Measurements from ENCODE around the gene SLC6A12. TPM values are rescaled to one million over a fixed set of nuclear protein-coding genes. Genes with fewer than 3 reads are reported as not detected.

The SLC6A12 gene
- total RNA-seq, 5 donors from 2014 or later (not counting 1 experiment from before 2014, with no cell fraction given) = 0.85 TPM; not detected in 4

GRCh38 chr12:215116-215515, 1.2 kb upstream of the SLC6A12 start:
- no peaks in the 10 kb centered on the region for H3K9me3 ChIP-seq
- H3K36me3 Mint-ChIP-seq = no peaks in the 10 kb centered on the region
- no peak overlapping the region for H3K4me3 ChIP-seq (ENCODE audit: control insufficient read depth in 1 of 2, extremely low read depth in 1 of 2, low read length in 1 of 2)
- 81% methylated on average over 6 of the region's 6 CpGs for WGBS (ENCODE audit: insufficient coverage)
- peaks cover 0 to 8% of the 10 kb centered on the region in 2 experiments for H3K4me1 ChIP-seq (ENCODE audit: control insufficient read depth in 1 of 2, extremely low read depth in 1 of 2, insufficient read depth in 2 of 2, low read length in 2 of 2)
- CTCF ChIA-PET = no interaction called here
- DNase-seq (no peak), ATAC-seq (replicated peaks in 1 of 4) (no peak)
- H3K9me3 Mint-ChIP-seq = no peaks in the 10 kb centered on the region
- no peaks in the 10 kb centered on the region for H3K36me3 ChIP-seq (ENCODE audit: control insufficient read depth in 2 of 2, extremely low read depth in 1 of 2, insufficient read depth in 1 of 2, low read length in 1 of 2)
- no peak overlapping the region for H3K27ac Mint-ChIP-seq
- POLR2A ChIA-PET = no interaction called here
- no peak overlapping the region for H3K4me3 Mint-ChIP-seq
- H3K4me1 Mint-ChIP-seq = peaks cover 0 to 4% (median 2%) of the 10 kb centered on the region in 3 donors
- peaks cover 0 to 52% of the 10 kb centered on the region in 2 experiments for H3K27me3 ChIP-seq (replicated peaks in 1 of 2; ENCODE audit: control insufficient read depth in 2 of 2, extremely low read depth in 1 of 2, insufficient read depth in 2 of 2, low read length in 1 of 2)
- no peak overlapping the region for H3K27ac ChIP-seq (ENCODE audit: low read length)
- peaks cover 32 to 50% of the 10 kb centered on the region in 2 donors for H3K27me3 Mint-ChIP-seq

- Mint-ChIP-seq H3K36me3 (no peaks in the 10 kb centered on the region), H3K27ac (no peak overlapping the region), H3K4me3 (no peak overlapping the region), H3K27me3 (peaks cover 39 to 63% of the 10 kb centered on the region in 2 donors), H3K4me1 (peaks cover 0 to 2% (median 0%) of the 10 kb centered on the region in 3 donors), H3K9me3 (no peaks in the 10 kb centered on the region)
- H3K4me3 ChIP-seq (ENCODE audit: control insufficient read depth in 1 of 2, extremely low read depth in 1 of 2, low read length in 1 of 2) = no peak overlapping the region
- H3K4me1 ChIP-seq (ENCODE audit: control insufficient read depth in 1 of 2, extremely low read depth in 1 of 2, insufficient read depth in 2 of 2, low read length in 2 of 2) = no peaks in the 10 kb centered on the region
- ATAC-seq (replicated peaks in 1 of 4) = no peak
- peaks cover 0 to 55% of the 10 kb centered on the region in 2 experiments for H3K27me3 ChIP-seq (replicated peaks in 1 of 2; ENCODE audit: control insufficient read depth in 2 of 2, extremely low read depth in 1 of 2, insufficient read depth in 2 of 2, low read length in 1 of 2)
- H3K36me3 ChIP-seq (ENCODE audit: control insufficient read depth in 2 of 2, extremely low read depth in 1 of 2, insufficient read depth in 1 of 2, low read length in 1 of 2) = no peaks in the 10 kb centered on the region
- POLR2A ChIA-PET = no interaction called here
- CTCF ChIA-PET = no interaction called here
- no peaks in the 10 kb centered on the region for H3K9me3 ChIP-seq
- DNase-seq = no peak
- WGBS (ENCODE audit: insufficient coverage) = 47% methylated on average over 12 of the region's 12 CpGs
- H3K27ac ChIP-seq (ENCODE audit: low read length) = no peak overlapping the region
Observed at GRCh38 chr12:213527-213932, 427 bp downstream of the SLC6A12 start.

GRCh38 chr12:212715-213526, 1.0 kb downstream of the SLC6A12 start:
- no peak for ATAC-seq (replicated peaks in 1 of 4)
- Histone ChIP-seq H3K27ac (ENCODE audit: low read length) (no peak overlapping the region), H3K4me1 (ENCODE audit: control insufficient read depth in 1 of 2, extremely low read depth in 1 of 2, insufficient read depth in 2 of 2, low read length in 2 of 2) (no peaks in the 10 kb centered on the region), H3K4me3 (ENCODE audit: control insufficient read depth in 1 of 2, extremely low read depth in 1 of 2, low read length in 1 of 2) (no peak overlapping the region), H3K27me3 (replicated peaks in 1 of 2; ENCODE audit: control insufficient read depth in 2 of 2, extremely low read depth in 1 of 2, insufficient read depth in 2 of 2, low read length in 1 of 2) (peaks cover 0 to 51% of the 10 kb centered on the region in 2 experiments), H3K9me3 (no peaks in the 10 kb centered on the region), H3K36me3 (ENCODE audit: control insufficient read depth in 2 of 2, extremely low read depth in 1 of 2, insufficient read depth in 1 of 2, low read length in 1 of 2) (no peaks in the 10 kb centered on the region)
- ChIA-PET POLR2A (no interaction called here), CTCF (no interaction called here)
- Mint-ChIP-seq H3K4me3 (no peak overlapping the region), H3K9me3 (no peaks in the 10 kb centered on the region), H3K36me3 (no peaks in the 10 kb centered on the region), H3K27me3 (peaks cover 43 to 66% of the 10 kb centered on the region in 2 donors), H3K27ac (no peak overlapping the region), H3K4me1 (peaks cover 0 to 2% (median 0%) of the 10 kb centered on the region in 3 donors)
- 57% methylated on average over 15 of the region's 22 CpGs for WGBS (ENCODE audit: insufficient coverage)
- DNase-seq = no peak

- ChIA-PET CTCF (no interaction called here), POLR2A (no interaction called here)
- H3K27me3 Mint-ChIP-seq = peaks cover 43 to 68% of the 10 kb centered on the region in 2 donors
Observed at GRCh38 chr12:212415-212714, 1.6 kb downstream of the SLC6A12 start.

GRCh38 chr12:211639-212414, 2.1 kb downstream of the SLC6A12 start:
- Histone ChIP-seq H3K9me3 (no peaks in the 10 kb centered on the region), H3K36me3 (ENCODE audit: control insufficient read depth in 2 of 2, extremely low read depth in 1 of 2, insufficient read depth in 1 of 2, low read length in 1 of 2) (no peaks in the 10 kb centered on the region), H3K27me3 (replicated peaks in 1 of 2; ENCODE audit: control insufficient read depth in 2 of 2, extremely low read depth in 1 of 2, insufficient read depth in 2 of 2, low read length in 1 of 2) (peaks cover 0 to 53% of the 10 kb centered on the region in 2 experiments), H3K4me3 (ENCODE audit: control insufficient read depth in 1 of 2, extremely low read depth in 1 of 2, low read length in 1 of 2) (no peak overlapping the region), H3K4me1 (ENCODE audit: control insufficient read depth in 1 of 2, extremely low read depth in 1 of 2, insufficient read depth in 2 of 2, low read length in 2 of 2) (no peaks in the 10 kb centered on the region), H3K27ac (ENCODE audit: low read length) (no peak overlapping the region)
- no peak overlapping the region for H3K4me3 Mint-ChIP-seq
- H3K9me3 Mint-ChIP-seq = no peaks in the 10 kb centered on the region
- no peaks in the 10 kb centered on the region for H3K36me3 Mint-ChIP-seq
- peaks cover 0 to 2% (median 0%) of the 10 kb centered on the region in 3 donors for H3K4me1 Mint-ChIP-seq
- 92% methylated on average over 9 of the region's 16 CpGs for WGBS (ENCODE audit: insufficient coverage)
- ChIA-PET POLR2A (no interaction called here), CTCF (no interaction called here)
- DNase-seq = no peak
- no peak overlapping the region for H3K27ac Mint-ChIP-seq
- no peak for ATAC-seq (replicated peaks in 1 of 4)
- H3K27me3 Mint-ChIP-seq = peaks cover 43 to 71% of the 10 kb centered on the region in 2 donors

More at GRCh38 chr12:212415-212714, 1.6 kb downstream of the SLC6A12 start:
- Mint-ChIP-seq H3K36me3 (no peaks in the 10 kb centered on the region), H3K27ac (no peak overlapping the region), H3K4me3 (no peak overlapping the region), H3K4me1 (peaks cover 0 to 2% (median 0%) of the 10 kb centered on the region in 3 donors), H3K9me3 (no peaks in the 10 kb centered on the region)
- no peak overlapping the region for H3K27ac ChIP-seq (ENCODE audit: low read length)
- no peaks in the 10 kb centered on the region for H3K36me3 ChIP-seq (ENCODE audit: control insufficient read depth in 2 of 2, extremely low read depth in 1 of 2, insufficient read depth in 1 of 2, low read length in 1 of 2)
- no peaks in the 10 kb centered on the region for H3K4me1 ChIP-seq (ENCODE audit: control insufficient read depth in 1 of 2, extremely low read depth in 1 of 2, insufficient read depth in 2 of 2, low read length in 2 of 2)
- no peaks in the 10 kb centered on the region for H3K9me3 ChIP-seq
- WGBS (ENCODE audit: insufficient coverage) = 61% methylated on average over 8 of the region's 8 CpGs
- DNase-seq (no peak), ATAC-seq (replicated peaks in 1 of 4) (no peak)
- H3K4me3 ChIP-seq (ENCODE audit: control insufficient read depth in 1 of 2, extremely low read depth in 1 of 2, low read length in 1 of 2) = no peak overlapping the region
- H3K27me3 ChIP-seq (replicated peaks in 1 of 2; ENCODE audit: control insufficient read depth in 2 of 2, extremely low read depth in 1 of 2, insufficient read depth in 2 of 2, low read length in 1 of 2) = peaks cover 0 to 51% of the 10 kb centered on the region in 2 experiments

GRCh38 chr12:211142-211465, 2.9 kb downstream of the SLC6A12 start:
- Mint-ChIP-seq H3K36me3 (no peaks in the 10 kb centered on the region), H3K9me3 (peaks cover 0 to 3% (median 0%) of the 10 kb centered on the region in 3 donors), H3K4me3 (no peak overlapping the region), H3K4me1 (peaks cover 0 to 2% (median 0%) of the 10 kb centered on the region in 3 donors), H3K27ac (no peak overlapping the region), H3K27me3 (peaks cover 47 to 76% of the 10 kb centered on the region in 2 donors)
- ChIA-PET CTCF (no interaction called here), POLR2A (no interaction called here)
- peaks cover 0 to 57% of the 10 kb centered on the region in 2 experiments for H3K27me3 ChIP-seq (replicated peaks in 1 of 2; ENCODE audit: control insufficient read depth in 2 of 2, extremely low read depth in 1 of 2, insufficient read depth in 2 of 2, low read length in 1 of 2)
- H3K4me1 ChIP-seq (ENCODE audit: control insufficient read depth in 1 of 2, extremely low read depth in 1 of 2, insufficient read depth in 2 of 2, low read length in 2 of 2) = no peaks in the 10 kb centered on the region
- no peaks in the 10 kb centered on the region for H3K9me3 ChIP-seq
- no peak overlapping the region for H3K4me3 ChIP-seq (ENCODE audit: control insufficient read depth in 1 of 2, extremely low read depth in 1 of 2, low read length in 1 of 2)
- H3K27ac ChIP-seq (ENCODE audit: low read length) = no peak overlapping the region
- ATAC-seq (replicated peaks in 1 of 4) = no peak
- no peaks in the 10 kb centered on the region for H3K36me3 ChIP-seq (ENCODE audit: control insufficient read depth in 2 of 2, extremely low read depth in 1 of 2, insufficient read depth in 1 of 2, low read length in 1 of 2)
- DNase-seq = no peak
- WGBS (ENCODE audit: insufficient coverage) = 56% methylated on average over 1 of the region's 3 CpGs
